ENCODE results near the gene CCNJ. TPM values are rescaled to one million over a fixed set of nuclear protein-coding genes. Genes with fewer than 3 reads are reported as not detected.
A peak's percentile ranks its signal among the peaks of the same experiment; 100 is the strongest.

The CCNJ gene
- polyA plus RNA-seq, 1 of the 3 experiments (the other 2 are of a cell fraction) = 4.3 TPM

DNA sequence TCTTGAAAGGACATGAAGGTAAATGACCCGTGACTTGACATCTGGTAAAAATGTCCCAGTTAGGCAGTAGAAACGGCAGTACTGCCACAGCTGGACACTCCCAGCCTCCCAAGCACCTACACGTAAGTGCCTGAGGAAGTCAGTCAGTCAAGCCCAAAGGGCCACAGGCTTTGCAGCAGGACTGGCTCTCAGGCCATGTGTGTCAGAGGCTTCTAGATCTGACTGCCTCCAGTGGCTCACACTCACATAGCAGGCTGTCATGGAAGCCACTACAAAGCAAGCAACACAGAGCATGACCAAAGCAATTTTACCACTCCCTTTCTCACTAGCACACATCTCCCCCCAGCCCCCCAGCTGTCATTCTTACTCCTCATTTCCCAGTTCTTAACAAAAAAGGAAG is 17.8 kb upstream of the CCNJ start:
- Histone ChIP-seq H4K20me1 (ENCODE audit: insufficient read depth) (no peaks in the 10 kb centered on the region), H3K4me3 (ENCODE audit: low read depth in 2 of 2, low read length in 1 of 2) (no peak overlapping the region), H3K79me2 (ENCODE audit: insufficient read depth) (no peaks in the 10 kb centered on the region), H3K27me3 (ENCODE audit: insufficient read depth) (no peaks in the 10 kb centered on the region), H3F3A (replicated peaks; ENCODE audit: insufficient read depth) (no peaks in the 10 kb centered on the region), H2AFZ (ENCODE audit: low read depth) (no peak overlapping the region), H3K4me1 (ENCODE audit: control insufficient read depth in 1 of 2, insufficient read depth in 2 of 2, low read depth in 1 of 2, low read length in 1 of 2) (no peaks in the 10 kb centered on the region), H3K9ac (no peak overlapping the region), H3K4me2 (no peak overlapping the region), H3K9me3 (no peaks in the 10 kb centered on the region), H3K9me2 (no peaks in the 10 kb centered on the region), H3K36me3 (replicated peaks in 1 of 2; ENCODE audit: control insufficient read depth in 1 of 2, insufficient read depth in 2 of 2, low read length in 1 of 2) (no peaks in the 10 kb centered on the region), H3K27ac (ENCODE audit: low read depth in 2 of 2, low read length in 1 of 2) (no peak overlapping the region)
- 73% methylated on average over 2 of the region's 3 CpGs for WGBS (ENCODE audit: low lambda C conversion rate)
- ChIA-PET POLR2A (no interaction called here), CTCF (interaction anchor here (1.1 kb wide), 1 partner anchor 8 kb away, joined by 3 read pairs; no protein-coding TSS in a partner anchor)
- DNase-seq = no peak
- TF ChIP-seq CTCF (IDR thresholded peaks at IDR 0.05) = peak; percentile 18; the same call in 1 of the 2 replicates
- TF ChIP-seq, protein P1, sequence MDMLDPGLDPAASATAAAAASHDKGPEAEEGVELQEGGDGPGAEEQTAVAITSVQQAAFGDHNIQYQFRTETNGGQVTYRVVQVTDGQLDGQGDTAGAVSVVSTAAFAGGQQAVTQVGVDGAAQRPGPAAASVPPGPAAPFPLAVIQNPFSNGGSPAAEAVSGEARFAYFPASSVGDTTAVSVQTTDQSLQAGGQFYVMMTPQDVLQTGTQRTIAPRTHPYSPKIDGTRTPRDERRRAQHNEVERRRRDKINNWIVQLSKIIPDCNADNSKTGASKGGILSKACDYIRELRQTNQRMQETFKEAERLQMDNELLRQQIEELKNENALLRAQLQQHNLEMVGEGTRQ (IDR thresholded peaks at IDR 0.05; ENCODE audit: borderline replicate concordance, low read depth, low read length) = no peak

DNA sequence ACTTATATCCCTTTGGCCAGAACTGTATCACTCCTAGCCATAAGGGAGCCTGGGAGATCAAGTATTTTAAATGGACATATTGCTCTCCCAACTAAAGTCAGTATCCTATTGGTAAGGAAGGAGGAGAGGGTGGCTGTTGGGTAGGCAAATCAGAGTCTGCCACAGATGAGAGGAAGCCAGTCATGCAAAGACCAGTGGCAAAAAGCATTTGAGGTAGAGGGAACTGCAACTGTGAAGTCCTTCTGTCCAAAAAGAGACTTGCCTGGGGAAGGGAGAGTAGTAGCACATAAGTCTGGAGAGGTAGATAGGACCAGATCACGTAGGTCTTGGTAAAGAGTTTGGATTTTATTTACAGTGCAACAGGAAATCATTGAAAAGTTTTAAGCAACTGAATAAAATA is 8.8 kb upstream of the CCNJ start:
- no peak overlapping the region for H3K4me2 ChIP-seq
- no peaks in the 10 kb centered on the region for H3K4me1 ChIP-seq (ENCODE audit: control insufficient read depth in 1 of 2, insufficient read depth in 2 of 2, low read depth in 1 of 2, low read length in 1 of 2)
- H3K27me3 ChIP-seq (ENCODE audit: insufficient read depth) = no peaks in the 10 kb centered on the region
- H3K9me3 ChIP-seq = no peaks in the 10 kb centered on the region
- CTCF ChIA-PET = no interaction called here
- H2AFZ ChIP-seq (ENCODE audit: low read depth) = no peak overlapping the region
- 76% methylated on average over 1 of the region's 1 CpG for WGBS (ENCODE audit: low lambda C conversion rate)
- H3K9ac ChIP-seq = no peak overlapping the region
- TF ChIP-seq FOSL2 (IDR thresholded peaks at IDR 0.05; ENCODE audit: borderline replicate concordance, low read depth) (no peak), CHD2 (IDR thresholded peaks at IDR 0.05; ENCODE audit: low read length, partially characterized antibody) (no peak), RCOR1 (IDR thresholded peaks at IDR 0.05; ENCODE audit: low read length) (no peak), EP300 (IDR thresholded peaks at IDR 0.05; ENCODE audit: borderline replicate concordance in 1 of 2, low read depth in 1 of 2, low read length in 1 of 2) (no peak), ELF1 (IDR thresholded peaks at IDR 0.05) (no peak), RAD21 (IDR thresholded peaks at IDR 0.05; ENCODE audit: low read length) (no peak), MEF2A (IDR thresholded peaks at IDR 0.05; ENCODE audit: borderline replicate concordance, low read depth) (no peak), CTCF (IDR thresholded peaks at IDR 0.05) (no peak), JUND (IDR thresholded peaks at IDR 0.05) (no peak), MXI1 (IDR thresholded peaks at IDR 0.05; ENCODE audit: low read depth, low read length) (no peak), TAF1 (IDR thresholded peaks at IDR 0.05; ENCODE audit: borderline replicate concordance, low read depth, low read length) (no peak)
- TF ChIP-seq, protein P2, sequence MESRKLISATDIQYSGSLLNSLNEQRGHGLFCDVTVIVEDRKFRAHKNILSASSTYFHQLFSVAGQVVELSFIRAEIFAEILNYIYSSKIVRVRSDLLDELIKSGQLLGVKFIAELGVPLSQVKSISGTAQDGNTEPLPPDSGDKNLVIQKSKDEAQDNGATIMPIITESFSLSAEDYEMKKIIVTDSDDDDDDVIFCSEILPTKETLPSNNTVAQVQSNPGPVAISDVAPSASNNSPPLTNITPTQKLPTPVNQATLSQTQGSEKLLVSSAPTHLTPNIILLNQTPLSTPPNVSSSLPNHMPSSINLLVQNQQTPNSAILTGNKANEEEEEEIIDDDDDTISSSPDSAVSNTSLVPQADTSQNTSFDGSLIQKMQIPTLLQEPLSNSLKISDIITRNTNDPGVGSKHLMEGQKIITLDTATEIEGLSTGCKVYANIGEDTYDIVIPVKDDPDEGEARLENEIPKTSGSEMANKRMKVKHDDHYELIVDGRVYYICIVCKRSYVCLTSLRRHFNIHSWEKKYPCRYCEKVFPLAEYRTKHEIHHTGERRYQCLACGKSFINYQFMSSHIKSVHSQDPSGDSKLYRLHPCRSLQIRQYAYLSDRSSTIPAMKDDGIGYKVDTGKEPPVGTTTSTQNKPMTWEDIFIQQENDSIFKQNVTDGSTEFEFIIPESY (IDR thresholded peaks at IDR 0.05; ENCODE audit: borderline replicate concordance, low read depth) = no peak
- H3K4me3 ChIP-seq (ENCODE audit: low read depth in 2 of 2, low read length in 1 of 2) = no peak overlapping the region
- H3K79me2 ChIP-seq (ENCODE audit: insufficient read depth) = no peaks in the 10 kb centered on the region
- POLR2A ChIA-PET = no interaction called here
- no peaks in the 10 kb centered on the region for H4K20me1 ChIP-seq (ENCODE audit: insufficient read depth)
- no peak for DNase-seq
- no peaks in the 10 kb centered on the region for H3F3A ChIP-seq (replicated peaks; ENCODE audit: insufficient read depth)
- no peaks in the 10 kb centered on the region for H3K9me2 ChIP-seq
- H3K27ac ChIP-seq (ENCODE audit: low read depth in 2 of 2, low read length in 1 of 2) = no peak overlapping the region
- no peaks in the 10 kb centered on the region for H3K36me3 ChIP-seq (replicated peaks in 1 of 2; ENCODE audit: control insufficient read depth in 1 of 2, insufficient read depth in 2 of 2, low read length in 1 of 2)

All from SK-N-SH (cell line).